Stimulated activated naive CD8-positive, alpha-beta T cell treated with anti-CD3 and anti-CD28 coated beads, Interleukin-15, amount 100 ng/mL, for 72 hours (primary cell): Measurements from ENCODE around the gene MAPKAPK3.

Source experiments
- ATAC-seq: fragments of 150-1000 bp; cut with Tn5 transposase; 2 replicates; pipeline ENCODE4 v1.10.0; 2021; ENCODE audit warnings: mild to moderate bottlenecking, moderate library complexity
- DNase-seq, 2 donors: peaks; one replicate each; pipeline ENCODE4 v3.0.0; 2021 to 2022
- H3K27ac Mint-ChIP-seq, 2 donors: one replicate each; pipeline ENCODE4 v1.8.0; 2022; ENCODE audit warnings: mild to moderate bottlenecking in 2 of 2, mixed read lengths in 2 of 2, moderate library complexity in 2 of 2
- H3K27me3 Mint-ChIP-seq: one replicate; pipeline ENCODE4 v1.8.0; 2022; ENCODE audit warnings: mixed read lengths
- H3K4me1 Mint-ChIP-seq: one replicate; pipeline ENCODE4 v1.8.0; 2022; ENCODE audit warnings: mild to moderate bottlenecking, mixed read lengths
- H3K4me3 Mint-ChIP-seq, 2 donors: one replicate each; pipeline ENCODE4 v1.8.0; 2022; ENCODE audit warnings: mild to moderate bottlenecking in 2 of 2, mixed read lengths in 2 of 2, moderate library complexity in 1 of 2
- H3K9me3 Mint-ChIP-seq, 2 donors: one replicate each; pipeline ENCODE4 v1.8.0; 2022; ENCODE audit warnings: mixed read lengths in 2 of 2

Gene MAPKAPK3

DNA sequence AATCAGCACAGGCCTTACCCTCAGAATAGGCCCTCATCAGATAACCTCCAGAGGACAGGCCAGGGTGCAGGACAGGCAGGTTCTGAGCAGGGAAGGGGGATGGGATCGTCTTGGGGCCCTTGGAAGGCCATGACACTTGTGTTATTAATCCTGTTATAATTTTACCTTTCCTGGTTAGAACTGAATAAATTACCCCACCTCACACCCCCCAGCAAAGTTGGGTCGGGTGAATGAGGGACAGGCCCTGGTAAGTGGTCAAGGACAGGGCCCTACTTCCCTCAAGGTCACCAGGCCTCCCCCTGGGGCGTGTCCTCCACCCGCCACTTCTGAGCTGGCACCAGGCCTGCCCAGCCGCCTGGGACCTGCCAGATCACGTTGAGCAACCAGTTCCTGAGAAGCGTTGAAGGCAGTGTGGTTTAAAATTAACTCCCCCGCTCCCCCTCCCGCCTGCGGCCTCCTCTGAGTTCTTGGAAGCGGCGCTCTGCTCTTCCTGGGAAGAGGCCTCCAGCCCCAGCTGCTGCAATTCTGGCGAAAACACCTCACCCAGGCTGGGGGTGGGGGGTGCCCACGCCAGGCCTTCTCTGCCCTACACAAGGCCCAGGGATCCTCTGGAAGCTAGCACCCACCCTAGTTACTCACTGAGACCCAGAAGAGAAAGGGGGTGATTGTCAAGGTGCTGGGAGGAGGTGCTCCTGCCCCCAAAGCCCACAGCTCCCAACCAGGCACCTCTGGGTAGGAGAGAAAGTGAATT lies 15.9 kb upstream of the MAPKAPK3 start:
- peak; percentile 86 to 95 for DNase-seq
- ATAC-seq: peak; percentile 68
- Mint-ChIP-seq H3K4me1 (peaks cover 82% of the 10 kb centered on the region), H3K4me3 (peak overlapping the region; percentile 89 to 99), H3K27me3 (no peaks in the 10 kb centered on the region), H3K27ac (peak overlapping the region; percentile 99), H3K9me3 (no peaks in the 10 kb centered on the region)

DNA sequence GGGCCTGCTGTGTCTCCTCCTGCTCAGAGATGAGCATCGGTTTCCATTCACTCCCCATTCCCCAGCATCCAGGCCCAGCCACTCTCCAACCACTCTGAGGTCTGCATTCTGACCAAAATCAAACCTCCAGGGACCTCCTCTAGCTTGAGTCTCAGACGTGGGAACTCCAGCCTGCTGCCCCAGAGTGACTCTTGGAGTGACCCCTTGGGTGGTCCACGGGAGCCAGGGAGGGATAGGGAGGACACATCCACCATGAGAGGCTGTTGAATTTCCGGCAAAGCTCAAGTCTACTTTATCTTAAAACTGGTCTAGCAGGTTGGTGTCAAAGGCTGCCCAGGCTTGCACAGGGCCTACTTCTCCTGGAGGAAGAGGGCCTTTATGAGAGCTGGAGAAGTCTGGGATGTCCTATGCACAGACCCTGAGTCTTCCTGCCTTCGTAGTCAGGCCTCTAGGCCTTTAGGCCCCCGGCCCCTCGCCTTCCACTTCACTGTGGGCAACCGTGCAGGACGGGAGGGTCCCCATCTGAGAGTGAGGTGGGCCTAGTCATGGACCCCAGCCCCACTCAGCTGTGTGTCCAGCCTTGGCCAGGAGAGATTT lies 14.3 kb upstream of the MAPKAPK3 start:
- peak overlapping the region; percentile 98 to 99 for H3K27ac Mint-ChIP-seq
- ATAC-seq: peak; percentile 0
- peaks cover 82% of the 10 kb centered on the region for H3K4me1 Mint-ChIP-seq
- no peaks in the 10 kb centered on the region for H3K9me3 Mint-ChIP-seq
- no peak for DNase-seq
- H3K4me3 Mint-ChIP-seq: peak overlapping the region; percentile 89 to 99
- no peaks in the 10 kb centered on the region for H3K27me3 Mint-ChIP-seq

DNA sequence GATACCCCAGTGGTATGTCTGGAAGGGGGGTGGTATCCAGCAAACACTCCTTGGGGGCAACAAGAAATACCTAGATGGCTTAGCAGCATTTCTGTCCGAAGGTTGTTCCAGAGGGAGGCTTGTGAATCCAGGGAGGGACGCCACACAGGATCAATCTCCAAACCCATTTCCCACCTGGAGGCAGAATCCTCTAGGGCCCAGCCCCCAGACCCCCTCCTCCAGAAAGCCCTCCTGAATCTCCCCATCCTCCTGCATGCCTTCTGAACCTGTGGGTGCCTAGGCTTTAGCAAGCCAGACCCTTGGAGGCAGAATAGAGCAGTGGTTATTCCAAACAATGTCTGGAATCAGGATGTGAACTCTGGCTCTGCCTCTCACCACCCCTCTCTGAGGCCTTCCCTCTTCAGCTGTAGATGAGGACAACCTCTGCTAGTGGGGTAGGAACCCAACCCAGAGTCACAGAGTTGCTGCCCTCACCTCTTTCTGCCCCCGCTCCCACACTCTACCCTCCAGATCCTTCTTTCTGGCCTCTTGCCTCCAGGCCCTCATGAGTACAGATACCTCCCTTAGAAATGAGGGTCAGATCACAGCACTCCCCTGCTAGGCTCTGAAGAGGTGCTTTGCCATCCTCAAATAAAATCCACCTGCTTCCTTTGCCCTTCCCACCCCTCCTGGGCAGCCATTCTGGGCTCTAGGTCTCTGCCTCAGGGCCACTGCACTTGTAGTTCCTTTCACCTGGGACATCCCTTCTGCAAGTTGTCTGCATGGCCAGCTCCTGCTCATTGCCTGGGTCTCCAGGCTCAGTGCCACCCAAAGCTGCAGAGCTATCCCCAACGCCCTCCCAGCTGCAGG lies 13.5 kb upstream of the MAPKAPK3 start:
- ATAC-seq: no peak
- Mint-ChIP-seq H3K27ac (peak overlapping the region; percentile 98 to 99), H3K27me3 (no peaks in the 10 kb centered on the region), H3K4me1 (peaks cover 78% of the 10 kb centered on the region), H3K9me3 (no peaks in the 10 kb centered on the region), H3K4me3 (peak overlapping the region; percentile 89 to 99)
- DNase-seq: peak in 1 of 2 donors; percentile 41

DNA sequence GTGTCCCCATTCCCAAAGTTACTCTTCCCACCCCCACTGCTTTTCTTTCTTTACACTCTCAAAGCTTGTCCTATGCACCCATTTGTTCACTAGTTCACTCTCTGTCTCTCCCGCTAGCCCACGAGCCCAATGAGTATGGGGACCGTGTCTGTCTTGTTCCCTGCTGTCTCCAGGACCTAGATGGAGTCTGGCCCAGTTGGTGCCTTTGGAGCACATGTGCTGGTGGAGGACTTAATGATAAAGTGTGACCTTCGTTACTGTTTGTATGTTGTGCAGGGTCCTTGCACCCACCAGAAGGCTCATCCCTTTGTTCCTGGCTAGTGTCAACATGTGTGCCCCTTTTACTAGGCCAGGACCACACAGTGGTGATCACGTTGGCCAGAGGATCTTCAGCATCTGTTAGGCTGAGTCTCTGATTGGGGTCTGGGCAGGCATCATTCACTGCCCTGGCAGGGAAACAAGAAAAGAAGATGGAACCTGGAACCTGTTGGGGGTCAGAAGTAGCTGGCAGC lies 12.8 kb upstream of the MAPKAPK3 start:
- DNase-seq (peak in 1 of 2 donors; percentile 23), ATAC-seq (no peak)
- Mint-ChIP-seq H3K4me1 (peaks cover 71% of the 10 kb centered on the region), H3K4me3 (peak overlapping the region; percentile 89 to 99), H3K27ac (peak overlapping the region; percentile 84 to 98), H3K9me3 (no peaks in the 10 kb centered on the region), H3K27me3 (no peaks in the 10 kb centered on the region)

DNA sequence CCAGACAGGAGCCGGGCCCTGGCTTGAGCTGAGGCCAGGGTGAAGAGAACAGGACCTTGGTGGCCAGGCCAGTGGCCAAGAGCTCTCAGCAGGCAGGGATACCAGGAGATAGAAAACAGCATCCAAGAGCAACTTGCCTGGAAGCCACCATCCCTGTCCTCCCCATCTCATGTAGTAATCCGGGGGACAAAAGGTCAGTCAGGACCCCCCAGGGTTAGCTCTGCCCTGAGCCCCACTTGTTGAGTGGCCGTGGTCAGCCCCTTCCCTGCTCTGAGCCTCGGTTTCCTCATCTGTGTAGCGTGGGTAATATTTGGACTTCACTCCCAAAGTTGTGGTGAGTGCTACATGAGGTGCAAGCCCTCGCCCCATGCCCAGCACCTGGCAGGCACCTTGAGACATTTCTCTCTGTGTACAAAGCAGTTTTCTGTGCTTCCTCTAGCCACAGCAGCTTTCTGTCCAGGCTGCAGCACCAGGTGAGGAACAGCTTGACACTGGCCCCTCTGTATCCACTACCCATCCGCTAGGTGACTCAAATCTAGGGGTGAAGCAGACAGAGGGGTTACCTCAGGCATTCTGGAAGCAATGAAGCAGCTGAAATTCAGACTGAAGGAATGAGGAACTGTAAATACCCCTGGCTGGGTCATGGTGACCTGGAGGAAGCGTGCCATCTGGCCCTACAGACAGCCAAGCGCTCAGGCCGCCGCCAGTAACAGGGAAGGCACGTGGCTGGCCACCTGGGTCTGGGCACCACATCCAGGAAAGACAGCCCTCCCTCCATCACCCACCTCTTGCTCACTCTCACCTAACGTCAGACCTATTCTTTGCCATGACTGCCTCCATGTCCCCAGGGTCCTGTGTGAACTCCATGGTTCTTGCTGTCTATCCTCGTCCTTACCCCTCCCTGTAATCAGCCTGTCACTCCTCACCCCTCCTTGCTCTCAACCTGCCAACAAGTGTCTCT lies 12.0 kb upstream of the MAPKAPK3 start:
- DNase-seq (peak in 1 of 2 donors; percentile 28), ATAC-seq (no peak)
- peaks cover 64% of the 10 kb centered on the region for H3K4me1 Mint-ChIP-seq
- H3K4me3 Mint-ChIP-seq: peak overlapping the region; percentile 89 to 99
- no peaks in the 10 kb centered on the region for H3K9me3 Mint-ChIP-seq
- no peaks in the 10 kb centered on the region for H3K27me3 Mint-ChIP-seq
- H3K27ac Mint-ChIP-seq: peak overlapping the region; percentile 87 to 98

DNA sequence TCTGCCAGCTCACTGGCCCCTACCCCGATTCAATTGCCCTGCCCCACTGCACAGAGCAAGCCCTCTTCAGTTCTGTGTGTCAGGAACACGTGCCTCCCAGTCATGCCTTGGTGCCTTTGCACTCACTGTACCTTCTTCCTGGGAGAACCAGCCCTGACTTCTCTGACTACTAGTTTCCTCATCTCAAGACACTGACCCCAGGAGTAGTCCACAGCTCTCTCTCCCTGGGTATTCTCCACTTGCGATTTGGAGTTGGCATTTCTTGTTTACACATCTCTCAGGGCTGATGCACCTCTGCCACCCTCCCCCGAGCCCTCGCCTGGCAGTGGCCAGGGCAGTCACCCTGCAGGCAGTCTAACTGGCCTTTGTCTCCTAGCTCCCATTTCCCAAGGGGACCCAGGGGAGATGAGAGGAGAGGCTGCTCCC lies 11.0 kb upstream of the MAPKAPK3 start:
- Mint-ChIP-seq H3K27ac (peak overlapping the region; percentile 87 to 98), H3K27me3 (no peaks in the 10 kb centered on the region)

DNA sequence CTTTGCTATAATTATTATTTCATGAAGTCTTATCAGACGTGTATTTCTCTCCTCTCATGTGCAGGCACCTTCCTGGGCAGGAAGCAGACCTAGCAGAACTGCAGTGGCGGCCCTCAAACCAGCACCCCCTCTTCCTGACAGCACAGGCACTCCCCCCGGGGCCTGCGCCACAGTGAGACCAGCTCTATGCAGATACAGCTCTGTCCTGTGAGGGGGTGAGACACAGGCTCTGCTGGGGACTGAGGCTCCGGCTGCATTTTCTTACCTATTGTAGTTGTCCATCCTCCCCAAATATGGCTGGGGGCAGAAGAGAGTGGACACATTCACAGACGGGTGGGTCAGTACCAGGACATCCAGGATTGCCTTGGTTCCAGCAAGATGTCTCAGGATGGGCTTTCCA lies 10.4 kb upstream of the MAPKAPK3 start:
- H3K27me3 Mint-ChIP-seq: no peaks in the 10 kb centered on the region
- peak overlapping the region; percentile 89 to 99 for H3K4me3 Mint-ChIP-seq
- no peaks in the 10 kb centered on the region for H3K9me3 Mint-ChIP-seq
- no peak for ATAC-seq
- peaks cover 47% of the 10 kb centered on the region for H3K4me1 Mint-ChIP-seq
- DNase-seq: peak in 1 of 2 donors; percentile 43
- H3K27ac Mint-ChIP-seq: peak overlapping the region; percentile 68 to 98

More for the DNA sequence above, 11.0 kb upstream of the MAPKAPK3 start:
- H3K4me3 Mint-ChIP-seq: peak overlapping the region; percentile 89 to 99
- no peaks in the 10 kb centered on the region for H3K9me3 Mint-ChIP-seq
- peaks cover 54% of the 10 kb centered on the region for H3K4me1 Mint-ChIP-seq
- ATAC-seq (no peak), DNase-seq (no peak)

DNA sequence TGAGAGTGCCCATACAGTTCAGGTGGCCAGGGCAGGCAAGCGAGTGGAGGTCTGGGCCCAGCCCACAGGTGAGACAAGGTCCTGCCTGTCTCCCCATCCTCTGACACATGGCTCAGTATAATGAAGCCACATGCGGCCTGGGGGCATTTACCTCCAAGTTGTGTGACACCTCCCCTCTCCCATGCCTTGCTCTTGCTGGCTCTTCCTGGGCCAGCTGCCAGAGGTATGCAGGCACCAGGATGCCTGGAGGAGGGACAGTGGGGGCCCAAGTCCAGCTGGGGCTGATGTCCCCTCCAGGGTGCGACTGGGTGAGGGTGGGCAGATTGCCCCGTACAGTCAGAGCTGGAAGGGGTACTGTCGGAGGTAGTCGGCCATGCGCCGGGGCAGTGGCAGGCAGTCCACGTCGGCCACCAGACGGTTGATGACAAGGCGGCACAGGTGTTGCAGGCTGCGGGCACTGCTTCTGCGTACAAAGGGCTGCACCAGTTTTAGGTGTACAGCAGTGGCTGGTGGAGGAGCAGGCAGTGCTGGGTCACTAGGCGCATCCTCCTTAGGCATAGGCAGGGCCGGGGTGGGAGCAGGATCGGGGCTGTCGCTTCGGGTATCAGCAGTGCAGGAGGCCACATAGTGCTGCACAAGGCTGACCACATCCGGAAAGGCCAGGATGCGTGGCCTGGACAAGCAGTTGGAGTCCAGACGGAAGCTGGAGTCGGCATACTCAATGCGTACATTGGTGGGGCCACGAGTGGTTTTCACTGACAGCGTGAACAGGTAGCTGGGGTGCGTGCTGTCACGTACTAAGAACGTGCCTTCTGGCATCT lies 9.5 kb upstream of the MAPKAPK3 start:
- Mint-ChIP-seq H3K4me3 (peak overlapping the region; percentile 89 to 99), H3K27me3 (no peaks in the 10 kb centered on the region), H3K27ac (peak overlapping the region; percentile 98 to 100), H3K9me3 (no peaks in the 10 kb centered on the region), H3K4me1 (peaks cover 43% of the 10 kb centered on the region)
- DNase-seq (peak in 1 of 2 donors; percentile 53), ATAC-seq (no peak)

DNA sequence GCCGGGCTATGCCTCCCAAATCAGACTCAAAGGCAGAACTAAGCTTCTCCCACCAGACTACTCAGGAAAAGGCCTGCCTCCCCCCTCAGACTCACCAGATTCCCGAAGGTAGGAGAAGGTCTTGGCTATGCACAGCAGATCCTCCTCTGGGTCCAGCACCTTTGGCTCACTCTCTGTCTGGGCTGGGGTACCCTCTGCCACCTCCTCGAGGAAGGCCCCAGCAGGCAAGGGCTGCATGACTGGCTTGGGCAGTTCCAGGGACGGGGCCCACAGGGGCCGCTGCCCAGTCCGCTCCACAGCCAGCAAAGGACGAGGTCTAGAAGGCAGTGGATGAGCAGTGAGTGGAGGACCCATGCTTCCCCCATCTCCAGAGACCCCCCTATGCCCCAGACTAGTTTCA lies 8.7 kb upstream of the MAPKAPK3 start:
- H3K27me3 Mint-ChIP-seq: no peaks in the 10 kb centered on the region
- peaks cover 35% of the 10 kb centered on the region for H3K4me1 Mint-ChIP-seq
- no peak for ATAC-seq
- peak overlapping the region; percentile 89 to 99 for H3K4me3 Mint-ChIP-seq
- DNase-seq: no peak
- H3K9me3 Mint-ChIP-seq: no peaks in the 10 kb centered on the region
- H3K27ac Mint-ChIP-seq: peak overlapping the region; percentile 97 to 100

DNA sequence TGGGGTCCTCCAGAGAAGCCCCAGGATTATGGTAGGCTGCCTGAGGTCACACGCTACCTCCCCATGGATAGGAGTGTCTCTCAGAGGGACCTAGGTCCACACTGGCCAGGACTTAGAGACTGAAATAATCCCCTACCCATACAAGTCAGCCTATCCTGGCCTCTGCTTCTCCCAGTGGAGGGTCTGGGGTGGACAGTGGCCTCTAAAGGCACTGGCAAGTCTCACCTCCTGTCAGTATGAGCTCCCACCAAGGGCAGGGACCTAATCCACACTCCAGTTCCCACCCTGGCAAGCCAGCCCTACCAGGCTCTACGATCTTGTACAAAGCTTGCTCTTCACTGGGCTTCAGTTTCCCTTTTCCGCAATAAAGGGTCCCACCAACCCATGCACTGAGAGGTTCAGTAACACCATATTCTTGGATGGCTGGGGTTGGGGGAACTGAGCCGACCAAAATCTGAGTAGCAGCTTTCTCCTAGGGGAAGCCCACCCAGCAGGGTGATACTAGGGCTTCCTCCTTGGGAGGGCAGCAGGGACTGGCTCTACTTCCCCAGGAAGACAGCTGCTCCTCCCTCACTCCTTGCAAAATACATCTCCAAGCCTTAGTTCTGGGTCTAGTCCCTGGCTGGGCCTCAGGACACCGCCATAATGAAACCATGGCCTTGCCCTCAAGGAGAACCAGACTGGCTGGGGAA lies 7.7 kb upstream of the MAPKAPK3 start:
- no peak for ATAC-seq
- Mint-ChIP-seq H3K4me3 (peak overlapping the region; percentile 89 to 99), H3K27me3 (no peaks in the 10 kb centered on the region), H3K27ac (peak overlapping the region; percentile 97 to 100), H3K9me3 (no peaks in the 10 kb centered on the region), H3K4me1 (peaks cover 29% of the 10 kb centered on the region)
- no peak for DNase-seq

DNA sequence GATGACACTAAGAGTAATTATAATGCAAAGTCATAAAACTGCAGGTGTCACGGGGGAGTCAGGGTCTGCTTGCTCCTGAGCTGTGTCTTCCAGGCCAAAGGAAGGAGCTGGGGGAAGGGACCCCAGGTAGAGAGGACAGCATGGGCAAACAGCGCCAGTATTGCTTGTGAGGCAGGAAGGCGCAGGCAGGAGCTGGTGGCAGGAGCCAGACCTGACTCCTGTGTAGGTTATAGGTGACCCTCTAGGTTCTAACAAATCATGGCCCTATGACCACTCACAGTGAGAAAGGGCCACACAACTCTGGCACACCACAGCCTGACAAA lies 7.2 kb upstream of the MAPKAPK3 start:
- ATAC-seq: no peak
- Mint-ChIP-seq H3K27ac (peak overlapping the region; percentile 97 to 100), H3K9me3 (no peaks in the 10 kb centered on the region), H3K4me3 (peak overlapping the region; percentile 89 to 99), H3K4me1 (peaks cover 29% of the 10 kb centered on the region), H3K27me3 (no peaks in the 10 kb centered on the region)
- peak in 1 of 2 donors; percentile 30 for DNase-seq

DNA sequence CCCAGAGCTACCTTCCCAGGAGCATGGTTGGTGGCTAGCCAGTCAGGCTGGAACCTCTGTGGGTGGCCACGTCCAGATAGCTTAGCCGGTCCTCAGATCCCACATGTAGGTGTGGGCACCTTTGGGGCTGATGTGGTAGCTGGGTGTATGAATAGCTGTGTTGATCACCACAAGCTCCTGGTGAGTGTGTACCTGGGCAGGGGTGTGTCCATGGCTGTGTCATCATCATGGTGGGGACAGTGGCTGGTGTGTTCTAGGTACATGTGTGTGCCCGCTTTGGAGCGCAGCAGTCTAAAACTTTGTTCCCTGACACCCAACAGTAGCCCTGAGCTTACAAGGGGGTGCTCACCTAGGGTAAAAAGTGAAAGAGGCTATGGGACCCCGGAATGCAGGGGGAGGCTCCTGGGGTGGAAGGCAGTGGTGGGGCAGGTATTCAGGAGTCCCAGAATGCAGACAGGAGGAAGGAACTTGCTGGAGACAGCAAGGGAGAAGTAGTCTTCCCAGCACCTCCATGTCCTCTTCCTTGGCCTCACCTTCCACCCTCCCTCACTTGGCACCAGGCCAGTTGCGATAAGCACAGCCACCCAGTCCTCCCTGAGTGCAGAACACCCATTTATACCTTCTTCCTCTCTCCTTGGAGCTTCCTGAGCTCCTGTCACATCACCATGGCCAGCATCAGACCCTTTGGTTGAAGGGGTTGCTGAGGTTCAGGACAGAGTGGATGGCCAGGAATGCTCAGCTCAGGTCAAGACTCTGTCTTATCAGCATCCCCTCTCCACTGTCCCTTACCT lies 6.6 kb upstream of the MAPKAPK3 start:
- DNase-seq (peak in 1 of 2 donors; percentile 56), ATAC-seq (no peak)
- Mint-ChIP-seq H3K9me3 (no peaks in the 10 kb centered on the region), H3K4me1 (peaks cover 29% of the 10 kb centered on the region), H3K4me3 (peak overlapping the region; percentile 89 to 99), H3K27ac (peak overlapping the region; percentile 97 to 100), H3K27me3 (no peaks in the 10 kb centered on the region)

DNA sequence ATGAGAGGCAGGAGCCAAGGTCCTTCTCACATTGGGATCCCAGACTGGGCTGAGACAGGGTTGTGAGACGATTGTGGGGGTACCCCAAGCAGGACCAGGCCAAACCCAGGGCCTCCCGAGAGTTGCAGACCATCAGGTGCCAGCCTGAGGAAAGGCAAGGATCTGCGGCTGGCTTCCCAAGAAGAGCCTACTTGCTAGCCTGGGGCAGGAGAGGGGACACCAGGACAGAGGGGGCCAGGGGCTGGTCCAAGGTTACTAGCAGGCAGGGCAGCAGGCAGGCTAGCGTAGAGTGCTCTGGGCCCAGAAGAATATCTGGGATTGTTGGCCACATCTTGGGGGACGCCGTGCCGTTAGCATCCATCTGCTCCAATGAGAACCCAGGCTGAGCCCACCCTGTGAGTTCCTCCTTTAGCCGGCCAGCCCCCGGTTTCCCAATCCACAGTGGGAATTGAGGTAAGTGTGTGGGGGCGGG lies 5.9 kb upstream of the MAPKAPK3 start:
- H3K4me1 Mint-ChIP-seq: peaks cover 29% of the 10 kb centered on the region
- peak overlapping the region; percentile 97 to 100 for H3K27ac Mint-ChIP-seq

More for the DNA sequence above, 5.9 kb upstream of the MAPKAPK3 start:
- Mint-ChIP-seq H3K27me3 (no peaks in the 10 kb centered on the region), H3K9me3 (no peaks in the 10 kb centered on the region), H3K4me3 (peak overlapping the region; percentile 89 to 99)
- DNase-seq (no peak), ATAC-seq (no peak)
